DMS153 treated with DMSO at 0.1 percent for 48 hours (cell line): Measurements from ENCODE around the gene NAV2.

ENCODE experiments used
- DNase-seq: peaks from one replicate; lab custom pipeline; 2025; ENCODE audit not compliant: unreplicated experiment; lab: John Stamatoyannopoulos, UW

Gene NAV2

GRCh38 chr11:20011307-20011951 lies 298.8 kb downstream of the NAV2 start:
- no peak for DNase-seq

- DNase-seq, result no peak
Observed at GRCh38 chr11:20013346-20014066, 300.9 kb downstream of the NAV2 start.

- DNase-seq, result no peak
Observed at GRCh38 chr11:20014067-20014402, 301.4 kb downstream of the NAV2 start.

- DNase-seq, result no peak
Observed at GRCh38 chr11:20015101-20015500, 302.5 kb downstream of the NAV2 start.

GRCh38 chr11:20015529-20016427 lies 303.1 kb downstream of the NAV2 start:
- DNase-seq, result no peak

- no peak for DNase-seq
Observed at GRCh38 chr11:20016526-20016925, 303.9 kb downstream of the NAV2 start.

GRCh38 chr11:20017320-20017719 lies 304.7 kb downstream of the NAV2 start:
- DNase-seq, result peak; percentile 54

- no peak for DNase-seq
Observed at GRCh38 chr11:20020198-20020597, 307.6 kb downstream of the NAV2 start.

- no peak for DNase-seq
Observed at GRCh38 chr11:20020716-20021115, 308.1 kb downstream of the NAV2 start.

- DNase-seq, result no peak
Observed at GRCh38 chr11:20021212-20021611, 308.6 kb downstream of the NAV2 start.

- no peak for DNase-seq
Observed at GRCh38 chr11:20021771-20022362, 309.2 kb downstream of the NAV2 start.

GRCh38 chr11:20022363-20023081 lies 309.9 kb downstream of the NAV2 start:
- DNase-seq, result no peak

- no peak for DNase-seq
Observed at GRCh38 chr11:20023082-20023426, 310.4 kb downstream of the NAV2 start.

GRCh38 chr11:20024172-20024935 lies 311.7 kb downstream of the NAV2 start:
- DNase-seq, result no peak

- no peak for DNase-seq
Observed at GRCh38 chr11:20025332-20025840, 312.7 kb downstream of the NAV2 start.

GRCh38 chr11:20026629-20027555 lies 314.3 kb downstream of the NAV2 start:
- peak; percentile 69 for DNase-seq

- DNase-seq, result peak; percentile 69
Observed at GRCh38 chr11:20027556-20028013, 314.9 kb downstream of the NAV2 start.

GRCh38 chr11:20029193-20029592 lies 316.6 kb downstream of the NAV2 start:
- DNase-seq, result no peak

GRCh38 chr11:20030472-20030871 lies 317.8 kb downstream of the NAV2 start:
- no peak for DNase-seq
